HCT116 (cell line): ENCODE measurements around the gene PRMT3.

ENCODE experiments used
- CBX3 ChIP-seq: IDR thresholded peaks from 2 replicates; pipeline ENCODE4 v1.6.1; 2012; ENCODE audit warnings: low read depth
- POLR2AphosphoS5 ChIP-seq: IDR thresholded peaks from 2 replicates; pipeline ENCODE4 v1.6.1; 2011; ENCODE audit warnings: mild to moderate bottlenecking, low read depth, low read length, moderate library complexity
- TF ChIP-seq, protein P1 (sequence below), 3 experiments: fragments of 200-600 bp in 1 of 3; sonication (generic) in 1 of 3; IDR thresholded peaks in 2 of 3; conservative IDR thresholded peaks in 1 of 3; 2 replicates each; pipeline ENCODE4 v1.5.1; 2012 to 2017; ENCODE audit warnings: low read depth in 2 of 3, low read length in 2 of 3, antibody characterized with exemption in 1 of 3, borderline replicate concordance in 1 of 3, control low read depth in 1 of 3, mild to moderate bottlenecking in 1 of 3, mixed read lengths in 1 of 3, mixed run types in 1 of 3, moderate library complexity in 1 of 3; ENCODE audit not compliant: insufficient read depth in 1 of 3
- TF ChIP-seq, protein P2 (sequence below): IDR thresholded peaks from 2 replicates; pipeline ENCODE4 v1.6.1; 2012

DNA sequence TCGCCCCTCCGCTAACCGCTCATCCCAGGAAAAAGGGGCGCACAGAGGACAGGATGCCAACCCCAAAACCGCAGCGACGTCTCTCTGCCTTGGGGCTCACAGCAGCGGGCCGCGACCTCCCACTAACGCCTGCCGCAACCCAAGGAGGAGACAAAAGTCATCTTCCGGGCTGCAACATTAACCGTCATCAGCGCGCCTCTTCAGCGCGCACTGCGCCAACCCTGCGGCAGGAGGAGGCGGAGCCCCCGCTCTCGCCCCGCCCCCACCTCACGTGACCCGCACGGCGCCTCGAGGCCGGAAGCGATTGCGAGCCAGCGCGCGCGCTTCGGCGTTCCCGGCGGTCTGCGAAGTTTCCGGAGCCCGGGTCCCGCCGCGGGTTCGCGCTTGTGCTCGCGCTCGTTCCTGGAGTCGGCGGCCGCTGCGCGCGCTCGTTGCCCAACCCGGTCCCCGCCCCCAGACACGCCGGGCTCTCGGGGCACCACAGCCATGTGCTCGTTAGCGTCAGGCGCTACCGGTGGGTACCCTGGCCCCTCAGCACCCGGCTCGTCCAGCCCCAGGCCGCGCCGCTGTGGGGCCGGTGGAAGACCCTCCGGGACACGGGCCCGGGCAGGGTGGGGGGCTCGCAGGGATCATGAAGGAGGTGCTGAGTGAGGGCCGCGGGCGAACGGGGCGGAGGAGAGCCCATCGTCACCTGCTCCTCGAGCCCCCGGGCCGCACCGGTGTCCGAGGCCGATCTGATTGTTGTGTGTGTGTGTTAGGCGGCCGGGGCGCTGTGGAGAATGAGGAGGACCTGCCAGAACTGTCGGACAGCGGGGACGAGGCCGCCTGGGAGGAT, at the start of gene PRMT3:
- TF ChIP-seq, protein P1, sequence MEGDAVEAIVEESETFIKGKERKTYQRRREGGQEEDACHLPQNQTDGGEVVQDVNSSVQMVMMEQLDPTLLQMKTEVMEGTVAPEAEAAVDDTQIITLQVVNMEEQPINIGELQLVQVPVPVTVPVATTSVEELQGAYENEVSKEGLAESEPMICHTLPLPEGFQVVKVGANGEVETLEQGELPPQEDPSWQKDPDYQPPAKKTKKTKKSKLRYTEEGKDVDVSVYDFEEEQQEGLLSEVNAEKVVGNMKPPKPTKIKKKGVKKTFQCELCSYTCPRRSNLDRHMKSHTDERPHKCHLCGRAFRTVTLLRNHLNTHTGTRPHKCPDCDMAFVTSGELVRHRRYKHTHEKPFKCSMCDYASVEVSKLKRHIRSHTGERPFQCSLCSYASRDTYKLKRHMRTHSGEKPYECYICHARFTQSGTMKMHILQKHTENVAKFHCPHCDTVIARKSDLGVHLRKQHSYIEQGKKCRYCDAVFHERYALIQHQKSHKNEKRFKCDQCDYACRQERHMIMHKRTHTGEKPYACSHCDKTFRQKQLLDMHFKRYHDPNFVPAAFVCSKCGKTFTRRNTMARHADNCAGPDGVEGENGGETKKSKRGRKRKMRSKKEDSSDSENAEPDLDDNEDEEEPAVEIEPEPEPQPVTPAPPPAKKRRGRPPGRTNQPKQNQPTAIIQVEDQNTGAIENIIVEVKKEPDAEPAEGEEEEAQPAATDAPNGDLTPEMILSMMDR (IDR thresholded peaks at IDR 0.05 in 2 of 3, conservative IDR thresholded peaks at IDR 0.05 in 1 of 3; ENCODE audit: borderline replicate concordance in 1 of 3, insufficient read depth in 1 of 3, low read depth in 2 of 3, low read length in 2 of 3) = peak in 1 of 3 experiments; percentile 30; a peak in 2 of 6 replicates
- TF ChIP-seq POLR2AphosphoS5 (peak; percentile 83), CBX3 (peak; percentile 77; the same call in 1 of the 2 replicates)
- TF ChIP-seq, protein P2, sequence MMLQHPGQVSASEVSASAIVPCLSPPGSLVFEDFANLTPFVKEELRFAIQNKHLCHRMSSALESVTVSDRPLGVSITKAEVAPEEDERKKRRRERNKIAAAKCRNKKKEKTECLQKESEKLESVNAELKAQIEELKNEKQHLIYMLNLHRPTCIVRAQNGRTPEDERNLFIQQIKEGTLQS = no peak
